LoVo (cell line): ENCODE measurements around the gene XIRP2.

ENCODE experiments used
- DNase-seq: peaks from one replicate; pipeline ENCODE4 v3.0.0-alpha.2; 2016; ENCODE audit warnings: low spot score

Gene XIRP2

GRCh38 chr2:166888180-166888579 lies at the start of gene XIRP2:
TSS of gene XIRP2 (plus strand) at chr2:166888480. CDS start at chr2:166903483, 15,003 bp downstream.
- no peak for DNase-seq

GRCh38 chr2:166841152-166841551 lies 47.1 kb upstream of the XIRP2 start:
- DNase-seq, result no peak

GRCh38 chr2:166841679-166842078 lies 46.6 kb upstream of the XIRP2 start:
- DNase-seq, result no peak

- DNase-seq, result no peak
These were observed 44.2 kb upstream of the XIRP2 start for GRCh38 chr2:166844111-166844510.

GRCh38 chr2:166862468-166863132 lies 25.7 kb upstream of the XIRP2 start:
- no peak for DNase-seq

GRCh38 chr2:166867874-166868514 lies 20.3 kb upstream of the XIRP2 start:
- DNase-seq, result no peak

- DNase-seq, result no peak
These were observed 17.9 kb upstream of the XIRP2 start for GRCh38 chr2:166870346-166870745.

- DNase-seq, result no peak
These were observed 7.1 kb upstream of the XIRP2 start for GRCh38 chr2:166881177-166881576.

GRCh38 chr2:166882851-166883250 lies 5.4 kb upstream of the XIRP2 start:
- no peak for DNase-seq

GRCh38 chr2:166891727-166892126 lies 3.4 kb downstream of the XIRP2 start:
- DNase-seq, result no peak

GRCh38 chr2:166892397-166892796 lies 4.1 kb downstream of the XIRP2 start:
- no peak for DNase-seq

GRCh38 chr2:166895243-166895642 lies 7.0 kb downstream of the XIRP2 start:
- no peak for DNase-seq

- no peak for DNase-seq
These were observed 9.4 kb downstream of the XIRP2 start for GRCh38 chr2:166897666-166898065.

- DNase-seq, result no peak
These were observed 11.4 kb downstream of the XIRP2 start for GRCh38 chr2:166899676-166900075.

- no peak for DNase-seq
These were observed 12.4 kb downstream of the XIRP2 start for GRCh38 chr2:166900700-166901099.

GRCh38 chr2:166901336-166901735 lies 13.1 kb downstream of the XIRP2 start:
- no peak for DNase-seq

GRCh38 chr2:166916987-166917386 lies 28.7 kb downstream of the XIRP2 start:
- DNase-seq, result no peak

- DNase-seq, result no peak
These were observed 29.1 kb downstream of the XIRP2 start for GRCh38 chr2:166917415-166917814.

- no peak for DNase-seq
These were observed 33.1 kb downstream of the XIRP2 start for GRCh38 chr2:166921261-166921896.

GRCh38 chr2:166924967-166925366 lies 36.7 kb downstream of the XIRP2 start:
- DNase-seq, result no peak

- DNase-seq, result no peak
These were observed 38.4 kb downstream of the XIRP2 start for GRCh38 chr2:166926657-166927056.

GRCh38 chr2:166932032-166932431 lies 43.8 kb downstream of the XIRP2 start:
- DNase-seq, result no peak

- DNase-seq, result no peak
These were observed 46.5 kb downstream of the XIRP2 start for GRCh38 chr2:166934817-166935216.
